GM21737 (cell line): ENCODE data around the gene COQ10A.
"Not testable (repeated sequence)": the region's sequence is repeated elsewhere in the genome, so short reads cannot be mapped to it uniquely, and the experiment has no call there.

Experiments used
- ATAC-seq: cut with Tn5 transposase; IDR thresholded peaks from one replicate; pipeline ENCODE4 v1.9.1; 2021; ENCODE audit warnings: mild to moderate bottlenecking, moderate library complexity; ENCODE audit not compliant: unreplicated experiment

The COQ10A gene

DNA sequence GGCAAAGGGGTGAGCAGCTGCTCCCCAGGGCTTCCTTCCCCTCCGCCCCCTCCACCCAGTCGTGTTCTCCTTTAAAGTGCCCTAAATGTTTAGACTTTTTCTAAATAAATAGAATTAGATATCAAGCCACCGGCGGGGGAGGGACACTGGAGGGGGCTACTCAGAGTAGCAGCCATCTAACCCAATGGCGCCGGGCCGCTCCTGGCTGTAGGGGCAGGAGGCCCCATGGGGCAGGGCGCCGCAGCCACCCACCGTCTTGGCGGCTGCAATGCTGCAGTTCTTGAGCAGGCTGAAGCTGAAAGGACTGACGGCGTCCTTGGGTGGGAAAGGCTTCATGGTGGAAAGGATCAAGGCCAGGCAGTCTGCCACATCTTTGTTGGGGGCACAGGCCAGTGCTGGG is 23.8 kb upstream of the COQ10A start:
- ATAC-seq: no peak

DNA sequence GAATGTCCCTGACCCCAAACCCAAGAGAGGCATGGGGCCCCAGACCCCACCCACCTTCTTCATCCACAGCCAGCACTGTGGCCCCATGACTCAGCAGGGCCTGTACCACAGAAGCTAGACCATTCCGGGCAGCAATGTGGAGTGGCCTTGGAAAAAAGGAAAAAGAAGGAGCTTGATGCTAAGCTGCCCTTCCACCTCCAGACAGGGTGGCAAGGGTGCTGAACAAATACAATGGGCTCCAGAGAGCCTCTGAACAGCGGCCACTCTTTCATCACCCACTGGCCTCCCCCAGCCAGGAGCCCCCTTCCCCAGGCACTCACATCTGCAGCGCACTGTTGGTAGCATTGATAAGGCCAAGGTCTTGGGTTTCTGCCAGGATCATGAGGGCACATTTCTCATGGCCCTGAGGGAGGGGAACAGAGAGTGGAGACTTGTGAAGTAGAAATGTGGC is 23.0 kb upstream of the COQ10A start:
- no peak for ATAC-seq

DNA sequence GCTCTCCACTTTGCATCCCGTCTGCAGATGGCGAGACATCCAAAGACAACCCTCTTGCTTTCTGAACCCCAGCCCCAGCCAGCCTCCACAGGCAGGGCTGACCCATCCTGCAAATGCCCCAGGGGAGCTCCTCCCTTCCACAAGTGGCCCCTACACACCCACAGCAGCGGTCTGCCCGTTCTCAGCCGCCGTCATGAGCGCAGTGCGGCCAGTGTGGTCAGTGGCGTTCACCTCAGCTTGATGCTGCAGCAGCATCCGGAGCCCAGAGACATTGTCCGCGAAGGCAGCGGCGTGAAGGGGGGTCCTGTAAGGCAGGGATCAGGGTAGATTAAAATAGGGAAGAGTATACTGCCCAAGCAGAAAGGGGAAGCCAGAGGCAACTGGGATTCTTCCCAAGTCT is 22.2 kb upstream of the COQ10A start:
- no peak for ATAC-seq

DNA sequence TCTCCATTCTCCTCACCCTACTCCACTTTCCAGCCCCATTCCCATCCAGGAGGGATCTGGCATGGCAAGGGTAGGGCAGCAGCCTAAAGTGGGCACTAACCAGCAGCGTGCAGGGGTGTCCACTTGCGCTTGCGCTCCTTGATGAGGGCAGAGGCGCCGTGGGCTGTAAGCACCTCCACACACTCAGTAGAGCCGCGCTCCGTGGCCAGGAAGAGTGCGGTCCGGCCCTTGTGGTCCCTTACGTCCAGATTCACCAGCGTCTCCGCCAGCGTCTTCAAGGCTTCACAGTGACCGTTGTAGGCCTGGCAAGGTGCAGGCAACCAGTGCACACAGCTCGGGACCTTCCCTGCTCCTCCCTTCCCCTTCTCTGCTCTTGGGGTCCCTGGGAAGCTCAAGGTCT is 18.8 kb upstream of the COQ10A start:
- ATAC-seq: no peak

GRCh38 chr12:56248711-56249110 is 18.0 kb upstream of the COQ10A start:
- no peak for ATAC-seq

DNA sequence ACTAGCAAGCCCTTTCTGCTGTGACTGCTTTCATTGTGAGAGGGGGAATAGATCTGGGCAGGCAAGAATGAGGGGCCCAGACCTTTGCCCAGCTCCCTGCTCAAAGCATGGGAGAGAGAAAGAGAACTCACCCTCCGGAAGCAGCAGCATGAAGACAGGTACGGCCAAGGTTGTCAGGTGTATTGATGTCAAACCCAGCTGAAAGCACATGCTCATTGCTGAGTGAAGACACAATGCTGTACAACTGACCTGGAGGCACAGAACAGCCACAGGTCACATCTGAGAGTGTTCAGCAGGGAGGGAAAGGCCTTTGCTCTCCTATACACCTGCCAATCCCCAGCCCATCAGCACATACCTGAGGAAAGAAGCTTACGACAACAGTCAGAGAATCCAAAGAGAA is 14.1 kb upstream of the COQ10A start:
- ATAC-seq: no peak

DNA sequence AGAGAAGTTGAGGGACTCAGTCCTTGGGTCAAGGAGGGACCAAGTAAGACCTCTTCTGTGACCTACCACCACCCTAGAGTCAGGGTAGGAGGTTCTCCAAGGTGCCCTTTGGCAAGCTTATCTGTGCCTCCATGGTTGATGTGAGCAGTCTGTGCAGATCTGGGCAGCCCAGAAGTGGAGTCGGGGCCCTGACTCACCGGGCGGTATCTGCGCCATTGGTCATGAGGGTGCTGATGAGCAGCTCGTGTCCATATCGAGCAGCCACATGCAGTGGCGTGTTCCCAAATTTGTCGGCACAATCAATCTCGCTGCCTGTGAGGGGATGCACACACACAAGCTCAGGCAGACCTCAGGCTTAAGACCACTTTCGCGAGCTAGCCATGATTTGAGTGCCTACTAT is 13.7 kb upstream of the COQ10A start:
- ATAC-seq: no peak

GRCh38 chr12:56255671-56256070 is 11.1 kb upstream of the COQ10A start:
- no peak for ATAC-seq

DNA sequence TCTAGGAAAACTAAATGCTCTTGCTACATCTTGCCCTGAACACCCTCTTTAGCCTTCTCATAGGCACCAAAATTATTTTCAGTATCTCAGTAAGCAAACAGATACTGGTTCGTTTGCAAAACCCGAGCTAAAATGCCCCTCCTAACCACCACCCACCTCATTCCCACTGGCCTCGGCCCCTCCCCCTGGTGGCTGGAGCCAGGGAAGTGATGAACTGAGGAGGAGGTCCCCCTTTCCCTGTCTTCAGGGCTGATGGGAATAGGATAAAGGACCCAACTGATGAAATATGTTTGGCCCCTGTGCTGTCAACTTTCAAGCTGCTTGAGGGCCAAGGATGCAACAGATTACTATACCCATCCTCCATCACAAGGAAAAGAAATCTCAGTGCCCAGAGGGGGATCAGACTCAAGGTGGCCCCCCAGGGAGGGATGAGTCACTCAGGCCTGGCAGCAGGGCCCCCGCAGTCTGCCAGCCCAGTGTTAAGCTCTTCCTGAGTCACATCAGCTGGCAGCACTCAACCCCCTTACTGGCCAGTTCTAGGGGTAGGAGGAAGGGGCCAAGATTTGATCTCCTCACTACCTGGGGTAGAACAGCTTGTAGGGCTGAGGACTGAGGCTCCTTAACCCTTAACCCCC is 10.3 kb upstream of the COQ10A start:
- ATAC-seq: no peak

- ATAC-seq: no peak
These were observed 9.7 kb upstream of the COQ10A start for GRCh38 chr12:56257071-56257470.

GRCh38 chr12:56257491-56258067 is 9.2 kb upstream of the COQ10A start:
- no peak for ATAC-seq

GRCh38 chr12:56258068-56258819 is 8.5 kb upstream of the COQ10A start, which contains the start of gene ANKRD52:
Gene ANKRD52, minus strand, starts transcription at chr12:56258384. Its CDS starts 115 bp downstream, at chr12:56258269.
- ATAC-seq: peak; percentile 89

DNA sequence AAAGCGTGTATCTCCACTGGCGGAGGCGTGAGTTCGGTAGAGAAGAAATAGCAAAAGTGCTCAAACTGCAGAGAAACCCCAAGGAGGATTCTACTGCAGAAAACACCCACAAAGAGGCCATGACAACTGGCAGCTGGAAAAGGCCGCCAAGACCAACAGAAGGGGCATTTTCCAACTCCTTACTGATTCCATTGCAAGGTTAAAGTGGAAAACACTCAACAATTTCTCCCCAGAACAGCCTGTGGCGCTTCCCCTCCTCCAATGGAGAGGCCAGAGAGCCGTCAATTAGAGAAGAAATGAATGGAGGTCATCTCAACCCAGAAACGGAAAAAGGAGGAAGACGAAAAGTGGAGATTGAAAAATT is 7.9 kb upstream of the COQ10A start:
- no peak for ATAC-seq

DNA sequence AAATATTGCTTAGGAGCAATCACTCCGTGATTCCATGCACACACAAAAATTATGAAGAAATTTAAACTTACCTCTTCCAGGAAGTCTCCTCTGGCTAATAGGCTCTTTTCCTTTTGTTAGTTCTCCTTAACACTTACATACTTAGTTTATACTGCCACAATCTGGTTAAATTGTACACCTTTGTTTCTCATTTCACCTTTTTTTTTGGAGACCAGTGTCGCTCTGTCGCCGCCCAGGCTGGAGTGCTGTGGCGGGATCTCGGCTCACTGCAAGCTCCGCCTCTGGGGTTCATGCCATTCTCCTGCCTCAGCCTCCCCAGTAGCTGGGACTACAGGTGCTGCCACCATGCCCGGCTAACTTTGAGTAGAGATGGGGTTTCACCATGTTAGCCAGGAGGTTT is 6.4 kb upstream of the COQ10A start:
- no peak for ATAC-seq

DNA sequence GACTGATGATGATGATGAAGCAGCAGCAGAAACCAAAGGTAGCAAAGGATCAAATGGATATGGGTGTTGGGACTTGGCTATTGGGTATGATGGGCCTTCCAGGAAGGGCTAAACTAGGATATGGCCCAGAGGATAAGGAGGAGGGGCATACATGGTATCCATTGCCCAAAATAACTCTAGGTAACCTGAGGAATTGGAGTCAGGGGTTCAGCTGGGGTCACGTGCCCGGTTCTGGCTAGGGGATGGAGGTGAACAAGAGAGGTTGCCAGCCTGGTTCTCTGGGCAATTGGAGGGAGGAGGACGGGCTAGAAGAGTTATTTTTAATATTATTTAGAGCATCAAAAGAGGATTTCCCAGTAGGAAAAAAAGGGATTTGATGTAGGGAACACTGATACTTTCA is 5.8 kb upstream of the COQ10A start:
- ATAC-seq: no peak

GRCh38 chr12:56261503-56262232 is 5.1 kb upstream of the COQ10A start:
- ATAC-seq: no peak

- not testable (repeated sequence) for ATAC-seq
These were observed 3.8 kb upstream of the COQ10A start for GRCh38 chr12:56262955-56263354.

- not testable (repeated sequence) for ATAC-seq
These were observed 562 bp upstream of the COQ10A start for GRCh38 chr12:56266068-56266692.

DNA sequence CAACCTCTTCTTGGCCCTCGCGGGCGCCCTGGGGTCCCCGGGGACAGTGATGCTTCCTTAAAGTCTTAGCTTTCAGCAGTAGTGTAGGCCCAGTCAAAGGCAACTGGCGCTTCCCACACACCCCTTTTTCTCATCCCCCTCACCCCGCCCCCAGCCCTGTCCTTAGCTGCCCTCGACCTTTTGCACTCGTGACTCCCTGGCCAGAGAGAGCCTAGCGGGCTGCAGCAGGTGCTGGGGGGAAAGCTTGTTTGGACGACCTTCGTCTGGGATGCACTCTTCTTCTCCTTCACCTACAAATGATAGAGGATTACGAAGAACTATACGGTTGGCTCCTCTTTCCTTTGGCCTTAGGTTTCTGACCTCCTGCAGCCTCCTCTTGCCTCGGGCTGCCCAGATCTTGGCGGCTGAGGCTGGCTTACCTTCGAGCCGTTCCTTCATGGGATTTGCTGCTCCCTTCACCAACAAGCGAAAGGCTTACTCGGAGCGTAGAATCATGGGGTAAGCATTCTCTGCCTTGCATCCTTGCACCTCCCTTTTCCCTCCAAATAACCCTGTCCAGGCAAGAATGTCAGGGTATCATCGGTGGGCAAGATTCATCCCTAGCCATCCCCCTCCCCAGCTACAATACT is 815 bp downstream of the COQ10A start:
- ATAC-seq: peak; percentile 14

DNA sequence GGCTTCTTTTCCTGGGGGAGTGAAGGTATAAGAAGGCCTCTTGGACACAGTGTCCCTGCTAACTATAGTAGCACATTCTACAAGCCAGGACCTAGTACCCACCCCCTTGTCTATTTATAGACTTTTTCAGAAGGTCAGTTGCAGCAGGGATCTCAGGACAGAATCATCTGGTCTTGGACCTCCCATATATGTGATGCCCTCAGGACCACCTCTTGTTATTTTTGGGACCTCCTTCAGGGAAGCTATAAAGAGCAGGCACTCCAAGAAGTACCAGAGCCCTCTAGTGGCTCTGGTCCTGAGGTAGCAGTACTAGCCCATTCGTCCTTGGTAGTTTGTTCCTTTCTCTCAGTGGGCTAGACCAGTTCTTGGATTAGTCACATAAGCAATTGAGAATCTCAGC is 4.3 kb downstream of the COQ10A start:
- no peak for ATAC-seq

- ATAC-seq: not testable (repeated sequence)
These were observed 5.7 kb downstream of the COQ10A start for GRCh38 chr12:56272468-56272867.
